Brain microvascular endothelial cell (primary cell): ENCODE measurements around the gene SNAPC5.
A peak's percentile ranks its signal among the peaks of the same experiment; 100 is the strongest.

ENCODE experiments used
- DNase-seq: peaks from one replicate; pipeline ENCODE4 v3.0.0-alpha.2; 2020
- H3K27ac ChIP-seq: fragments of 250-450 bp; sonication (Bioruptor Pico); 2 replicates; pipeline ENCODE4 v1.5.1; 2020; ENCODE audit warnings: mild to moderate bottlenecking, moderate library complexity
- H3K27me3 ChIP-seq: fragments of 250-450 bp; sonication (Bioruptor Pico); replicated peaks from 2 replicates; pipeline ENCODE4 v1.5.1; 2020; ENCODE audit warnings: mild to moderate bottlenecking
- H3K36me3 ChIP-seq: fragments of 250-450 bp; sonication (Bioruptor Pico); replicated peaks from 2 replicates; pipeline ENCODE4 v1.5.1; 2020; ENCODE audit warnings: mild to moderate bottlenecking
- H3K4me3 ChIP-seq: 2 replicates; pipeline ENCODE4 v1.5.1; 2011; ENCODE audit warnings: low read depth, mild to moderate bottlenecking, control low read depth, low read length, moderate library complexity
- in situ Hi-C: cut with HindIII; loops from 2 replicates; pipeline ENCODE4 v1.10.0; 2017; ENCODE audit warnings: low sequenced_read_pairs, low pct_ligation_motif_present
- TF ChIP-seq, protein P1 (sequence below): IDR thresholded peaks from 2 replicates; pipeline ENCODE4 v1.5.1; 2011; ENCODE audit warnings: low read depth, mild to moderate bottlenecking, moderate library complexity, low read length, control low read depth, inconsistent platforms; ENCODE audit errors: missing control alignments

SNAPC5 gene

DNA sequence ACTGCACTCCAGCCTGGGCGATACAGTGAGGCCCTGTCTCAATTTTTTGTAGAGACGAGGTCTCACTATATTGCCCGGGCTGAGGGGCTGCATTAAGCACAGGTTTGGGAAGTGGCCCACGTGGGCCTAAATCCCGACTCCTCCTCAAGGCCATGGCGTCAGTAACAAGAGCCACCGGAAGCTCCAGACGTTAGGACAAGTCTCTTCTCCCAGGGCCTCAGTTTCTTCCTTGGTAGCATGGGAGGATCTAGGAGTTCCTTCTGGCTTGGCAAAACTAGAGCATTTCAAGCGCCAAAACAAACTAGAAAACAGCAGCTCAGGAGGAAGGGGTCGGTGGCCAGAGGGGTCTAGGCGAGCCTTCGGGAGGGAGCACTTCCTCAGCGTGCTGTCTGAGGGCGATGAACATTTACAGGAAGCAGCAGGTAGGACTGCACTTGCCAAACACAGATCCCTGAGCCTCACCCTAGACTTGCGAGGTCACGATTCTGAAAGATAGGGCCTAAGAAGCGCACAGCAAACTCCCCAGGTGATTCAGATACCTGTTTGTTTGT, 536 bp downstream of the SNAPC5 start:
- Histone ChIP-seq H3K27me3 (no peaks in the 10 kb centered on the region), H3K36me3 (peaks cover 58% of the 10 kb centered on the region), H3K27ac (peak overlapping the region; percentile 54), H3K4me3 (peak overlapping the region; percentile 92)
- TF ChIP-seq, protein P1, sequence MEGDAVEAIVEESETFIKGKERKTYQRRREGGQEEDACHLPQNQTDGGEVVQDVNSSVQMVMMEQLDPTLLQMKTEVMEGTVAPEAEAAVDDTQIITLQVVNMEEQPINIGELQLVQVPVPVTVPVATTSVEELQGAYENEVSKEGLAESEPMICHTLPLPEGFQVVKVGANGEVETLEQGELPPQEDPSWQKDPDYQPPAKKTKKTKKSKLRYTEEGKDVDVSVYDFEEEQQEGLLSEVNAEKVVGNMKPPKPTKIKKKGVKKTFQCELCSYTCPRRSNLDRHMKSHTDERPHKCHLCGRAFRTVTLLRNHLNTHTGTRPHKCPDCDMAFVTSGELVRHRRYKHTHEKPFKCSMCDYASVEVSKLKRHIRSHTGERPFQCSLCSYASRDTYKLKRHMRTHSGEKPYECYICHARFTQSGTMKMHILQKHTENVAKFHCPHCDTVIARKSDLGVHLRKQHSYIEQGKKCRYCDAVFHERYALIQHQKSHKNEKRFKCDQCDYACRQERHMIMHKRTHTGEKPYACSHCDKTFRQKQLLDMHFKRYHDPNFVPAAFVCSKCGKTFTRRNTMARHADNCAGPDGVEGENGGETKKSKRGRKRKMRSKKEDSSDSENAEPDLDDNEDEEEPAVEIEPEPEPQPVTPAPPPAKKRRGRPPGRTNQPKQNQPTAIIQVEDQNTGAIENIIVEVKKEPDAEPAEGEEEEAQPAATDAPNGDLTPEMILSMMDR: no peak
- DNase-seq: no peak
- in situ Hi-C loops: no loop called here

DNA sequence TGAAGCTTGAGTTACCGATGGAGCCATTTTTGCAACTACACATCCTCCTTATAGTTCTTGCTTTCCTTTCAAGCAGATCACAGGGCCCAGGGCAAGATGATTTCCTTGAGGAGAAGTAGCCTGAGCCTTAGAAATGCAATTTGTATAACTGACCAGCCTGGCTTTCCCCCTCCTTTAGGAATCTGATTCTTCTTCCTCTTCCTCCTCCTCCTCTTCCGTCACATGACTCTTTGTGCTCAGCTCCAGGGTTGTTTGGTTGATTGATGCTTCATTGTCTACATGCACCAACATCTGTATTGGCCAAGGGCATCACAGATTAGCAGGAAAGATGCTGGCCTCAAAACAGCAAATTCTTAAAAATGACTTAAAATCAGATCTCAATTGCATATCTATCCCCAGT, 3.3 kb downstream of the SNAPC5 start:
- Histone ChIP-seq H3K27ac (no peak overlapping the region), H3K36me3 (peaks cover 49% of the 10 kb centered on the region), H3K4me3 (no peak overlapping the region), H3K27me3 (no peaks in the 10 kb centered on the region)
- DNase-seq: no peak
- in situ Hi-C loops: no loop called here
- TF ChIP-seq, protein P1: no peak

DNA sequence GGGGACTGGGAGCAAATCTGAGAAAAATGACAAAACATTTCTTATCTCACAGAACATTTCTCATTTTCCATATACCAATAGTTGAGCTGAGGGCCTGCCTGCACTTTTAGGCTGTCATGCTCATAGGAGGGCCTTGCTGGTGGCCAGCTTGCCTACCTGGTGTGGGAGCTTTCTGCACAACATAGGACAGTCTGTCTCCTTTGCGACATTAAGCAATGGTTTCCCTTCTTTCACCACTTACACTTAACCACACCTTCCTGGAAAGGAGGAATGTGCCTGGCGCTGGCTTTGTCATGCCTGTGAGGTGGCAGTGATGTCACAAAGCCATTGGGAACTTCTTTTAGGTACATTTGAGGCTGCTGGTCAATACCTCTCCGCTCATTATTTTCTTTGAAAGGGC, 5.7 kb downstream of the SNAPC5 start:
- peaks cover 56% of the 10 kb centered on the region for H3K36me3 ChIP-seq
- in situ Hi-C loops: no loop called here
- no peaks in the 10 kb centered on the region for H3K27me3 ChIP-seq
- H3K27ac ChIP-seq: no peak overlapping the region
- TF ChIP-seq, protein P1: no peak
- no peak for DNase-seq
- H3K4me3 ChIP-seq: no peak overlapping the region

DNA sequence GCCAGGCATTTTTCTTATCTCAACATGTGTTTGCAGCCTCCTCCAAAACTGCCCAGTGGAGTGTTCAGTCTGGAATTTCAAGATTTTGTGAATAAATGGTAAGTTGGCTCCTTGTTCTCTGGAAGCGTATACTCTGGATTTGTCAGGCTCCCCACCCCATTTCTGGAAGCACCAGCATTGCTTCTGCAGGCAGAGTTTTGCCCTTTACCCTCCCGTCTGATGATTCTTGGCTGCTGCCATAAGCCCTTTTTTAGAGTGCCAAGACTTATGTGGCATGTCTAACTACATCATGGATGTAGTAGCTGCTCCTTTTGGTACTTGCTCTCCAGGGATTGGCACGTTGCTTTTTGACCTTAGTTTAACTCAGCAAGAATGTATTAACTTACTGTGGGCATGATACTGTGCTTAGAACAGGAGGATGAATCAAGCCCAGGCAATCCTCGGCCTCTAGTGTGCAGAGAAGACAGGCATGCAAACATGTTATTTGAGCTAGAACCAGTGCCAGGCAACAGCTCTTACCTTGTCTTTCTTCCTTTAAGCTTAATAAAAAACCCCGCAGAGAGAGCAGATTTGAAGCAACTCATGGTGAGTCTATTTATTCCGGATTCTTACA, 8.3 kb downstream of the SNAPC5 start:
- no peak overlapping the region for H3K4me3 ChIP-seq
- no peaks in the 10 kb centered on the region for H3K27me3 ChIP-seq
- TF ChIP-seq, protein P1: no peak
- peaks cover 58% of the 10 kb centered on the region for H3K36me3 ChIP-seq
- in situ Hi-C loops: no loop called here
- DNase-seq: no peak
- H3K27ac ChIP-seq: no peak overlapping the region

DNA sequence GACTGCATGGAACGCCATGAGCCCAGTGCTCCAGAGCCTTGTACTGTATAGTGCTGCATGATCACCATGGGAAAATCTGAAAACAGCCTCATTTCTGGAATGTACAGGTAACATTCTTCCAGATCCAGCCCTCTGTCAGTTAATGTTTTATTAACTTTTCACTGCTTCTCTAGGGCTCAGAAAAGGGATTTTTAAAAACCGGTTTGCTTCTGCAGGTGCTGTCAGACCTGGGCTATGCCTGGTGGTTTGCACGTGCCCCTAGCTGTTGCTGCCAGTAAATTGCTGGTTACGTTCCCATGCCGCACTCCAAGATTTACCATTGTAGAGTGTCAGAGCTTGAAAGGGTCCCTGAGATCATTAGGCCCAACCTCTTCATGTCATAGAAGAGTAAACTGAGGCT, 9.0 kb downstream of the SNAPC5 start:
- H3K27me3 ChIP-seq: no peaks in the 10 kb centered on the region
- no peak for DNase-seq
- in situ Hi-C loops: no loop called here
- H3K27ac ChIP-seq: no peak overlapping the region
- TF ChIP-seq, protein P1: no peak
- H3K36me3 ChIP-seq: peaks cover 56% of the 10 kb centered on the region
- no peak overlapping the region for H3K4me3 ChIP-seq

DNA sequence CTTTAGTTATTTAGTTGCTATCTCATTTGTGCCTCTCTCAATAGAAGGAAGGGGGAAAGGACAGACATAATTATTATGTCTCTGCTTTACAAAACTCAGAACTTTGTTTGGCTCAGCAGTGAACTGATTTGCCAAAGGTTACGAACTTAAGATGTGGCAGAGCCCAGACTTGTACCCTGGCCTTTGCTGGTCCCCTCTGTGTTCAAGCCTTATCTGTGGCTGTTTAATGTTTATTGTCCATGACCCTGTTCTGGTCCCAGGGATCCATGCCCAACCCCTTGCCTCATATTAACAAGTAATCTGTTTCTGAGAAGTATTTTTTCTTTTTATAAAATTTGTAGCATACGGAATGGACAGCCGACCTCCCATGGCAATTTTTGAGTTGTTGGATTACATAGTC, 10.7 kb downstream of the SNAPC5 start:
- in situ Hi-C loops: no loop called here
- Histone ChIP-seq H3K27ac (no peak overlapping the region), H3K36me3 (peaks cover 57% of the 10 kb centered on the region), H3K4me3 (no peak overlapping the region), H3K27me3 (no peaks in the 10 kb centered on the region)
- no peak for DNase-seq
- TF ChIP-seq, protein P1: no peak
